Stimulated activated memory B cell treated with anti-CD40 and anti-IgM and Interleukin-4, amounts not matched to agents 10 μg/mL and 1 μg/mL and 100 μg/mL, for 72 hours (primary cell): ENCODE measurements around the gene EPB41L5.
A peak's percentile ranks its signal among the peaks of the same experiment; 100 is the strongest.
"Not testable (repeated sequence)": the region's sequence is repeated elsewhere in the genome, so short reads cannot be mapped to it uniquely, and the experiment has no call there.

Experiments used
- ATAC-seq: fragments of 150-1000 bp; cut with Tn5 transposase; 2 replicates; pipeline ENCODE4 v1.10.0; 2021
- H3K27ac Mint-ChIP-seq: one replicate; pipeline ENCODE4 v1.8.0; 2022; ENCODE audit warnings: mild to moderate bottlenecking, mixed read lengths
- H3K27me3 Mint-ChIP-seq: one replicate; pipeline ENCODE4 v1.8.0; 2022; ENCODE audit warnings: mixed read lengths
- H3K36me3 Mint-ChIP-seq: one replicate; pipeline ENCODE4 v1.8.0; 2022; ENCODE audit warnings: mixed read lengths
- H3K4me1 Mint-ChIP-seq: one replicate; pipeline ENCODE4 v1.8.0; 2022; ENCODE audit warnings: mixed read lengths
- H3K4me3 Mint-ChIP-seq: one replicate; pipeline ENCODE4 v1.8.0; 2022; ENCODE audit warnings: mild to moderate bottlenecking, moderate library complexity, mixed read lengths
- H3K9me3 Mint-ChIP-seq: one replicate; pipeline ENCODE4 v1.8.0; 2022; ENCODE audit warnings: mixed read lengths

Gene EPB41L5

DNA sequence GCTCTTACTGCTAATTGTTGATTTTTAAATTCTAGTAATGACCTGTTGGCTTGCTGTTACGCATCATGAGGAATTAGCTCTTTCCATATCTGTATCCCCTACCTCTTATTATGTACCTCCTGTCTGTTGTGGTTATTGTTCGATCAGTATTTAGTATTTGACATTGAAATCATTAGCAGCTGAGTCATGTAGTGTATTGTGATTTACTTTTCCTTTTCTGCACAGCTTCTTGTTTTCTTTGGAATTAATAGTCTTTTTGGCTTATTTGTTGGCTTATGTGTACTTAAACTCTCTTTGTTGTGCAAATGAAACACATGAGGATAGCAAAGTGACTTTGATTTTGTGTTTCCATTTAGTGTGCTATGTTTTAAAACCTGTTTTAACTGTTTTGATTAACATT lies 4.3 kb downstream of the EPB41L5 start:
- Mint-ChIP-seq H3K4me1 (peaks cover 22% of the 10 kb centered on the region), H3K27ac (no peak overlapping the region)
- ATAC-seq = no peak

DNA sequence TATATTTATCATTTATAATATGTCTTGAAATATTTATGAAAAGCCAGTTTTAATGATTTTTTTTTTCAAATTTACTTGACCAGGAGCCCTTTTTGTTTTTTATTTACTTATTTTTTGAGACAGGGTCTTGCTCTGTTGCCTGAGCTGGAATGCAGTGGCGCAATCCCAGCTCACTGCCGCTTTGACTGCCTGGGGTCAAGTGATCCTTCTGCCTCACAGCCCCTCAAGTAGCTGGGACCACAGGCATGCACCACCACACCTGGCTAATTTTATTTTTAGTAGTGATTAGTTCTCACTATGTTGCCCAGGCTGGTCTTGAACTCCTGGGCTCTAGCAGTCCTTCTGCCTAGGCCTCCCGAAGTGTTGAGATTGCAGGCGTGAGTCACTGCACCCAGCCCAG lies 5.7 kb downstream of the EPB41L5 start:
- no peak overlapping the region for H3K4me3 Mint-ChIP-seq
- peaks cover 2% of the 10 kb centered on the region for H3K9me3 Mint-ChIP-seq
- peaks cover 16% of the 10 kb centered on the region for H3K4me1 Mint-ChIP-seq
- no peaks in the 10 kb centered on the region for H3K27me3 Mint-ChIP-seq
- H3K36me3 Mint-ChIP-seq = peaks cover 33% of the 10 kb centered on the region
- ATAC-seq = no peak
- H3K27ac Mint-ChIP-seq = no peak overlapping the region

More for the DNA sequence above, 4.3 kb downstream of the EPB41L5 start:
- no peak overlapping the region for H3K4me3 Mint-ChIP-seq
- H3K27me3 Mint-ChIP-seq = no peaks in the 10 kb centered on the region
- H3K9me3 Mint-ChIP-seq = no peaks in the 10 kb centered on the region
- H3K36me3 Mint-ChIP-seq = peaks cover 20% of the 10 kb centered on the region

DNA sequence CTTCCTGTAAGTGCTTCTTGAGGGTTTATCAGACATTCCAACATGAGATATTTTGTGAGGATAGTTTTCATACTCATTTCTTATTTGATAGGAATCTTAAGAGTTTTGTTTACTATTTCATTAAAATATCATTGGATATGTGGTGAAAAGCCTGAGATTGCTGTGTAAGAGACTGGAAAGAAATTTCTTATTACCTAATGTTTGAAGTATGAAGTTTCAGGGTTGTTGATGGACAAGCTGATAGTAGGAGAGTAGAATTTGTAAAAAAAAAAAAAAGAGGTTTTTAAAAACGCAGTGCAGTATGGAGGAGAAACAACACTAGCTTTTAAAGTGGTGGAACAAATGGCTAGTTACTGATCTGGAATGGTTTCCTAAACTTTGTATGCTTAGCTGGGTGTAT lies 7.7 kb downstream of the EPB41L5 start:
- no peak for ATAC-seq
- Mint-ChIP-seq H3K4me3 (no peak overlapping the region), H3K4me1 (peaks cover 7% of the 10 kb centered on the region), H3K27ac (no peak overlapping the region), H3K27me3 (no peaks in the 10 kb centered on the region), H3K36me3 (peaks cover 53% of the 10 kb centered on the region), H3K9me3 (peaks cover 8% of the 10 kb centered on the region)

DNA sequence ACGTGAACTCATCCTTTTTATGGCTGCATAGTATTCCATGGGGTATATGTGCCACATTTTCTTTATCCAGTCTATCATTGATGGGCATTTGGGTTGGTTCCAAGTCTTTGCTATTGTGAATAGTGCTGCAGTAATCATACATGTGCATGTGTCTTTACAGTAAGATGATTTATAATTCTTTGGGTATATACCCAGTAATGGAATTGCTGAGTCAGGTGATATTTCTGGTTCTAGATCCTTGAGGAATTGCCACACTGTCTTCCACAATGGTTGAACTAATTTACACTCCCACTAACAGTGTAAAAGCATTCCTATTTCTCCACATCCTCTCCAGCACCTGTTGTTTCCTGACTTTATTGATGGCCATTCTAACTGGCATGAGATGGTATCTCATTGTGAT lies 9.6 kb downstream of the EPB41L5 start:
- peaks cover 62% of the 10 kb centered on the region for H3K36me3 Mint-ChIP-seq
- ATAC-seq, H3K27ac Mint-ChIP-seq, H3K9me3 Mint-ChIP-seq, H3K27me3 Mint-ChIP-seq, H3K4me3 Mint-ChIP-seq, H3K4me1 Mint-ChIP-seq: not testable (repeated sequence)

- Mint-ChIP-seq H3K4me3 (no peak overlapping the region), H3K27ac (no peak overlapping the region), H3K27me3 (no peaks in the 10 kb centered on the region), H3K36me3 (peaks cover 48% of the 10 kb centered on the region), H3K9me3 (peaks cover 8% of the 10 kb centered on the region), H3K4me1 (no peaks in the 10 kb centered on the region)
- ATAC-seq = no peak
Measured at GRCh38 chr2:120026890-120027289, 14.0 kb downstream of the EPB41L5 start.

GRCh38 chr2:120028795-120029194 lies 15.9 kb downstream of the EPB41L5 start:
- no peaks in the 10 kb centered on the region for H3K27me3 Mint-ChIP-seq
- no peaks in the 10 kb centered on the region for H3K4me1 Mint-ChIP-seq
- H3K9me3 Mint-ChIP-seq = peaks cover 4% of the 10 kb centered on the region
- no peak for ATAC-seq
- H3K27ac Mint-ChIP-seq = no peak overlapping the region
- no peak overlapping the region for H3K4me3 Mint-ChIP-seq
- H3K36me3 Mint-ChIP-seq = peaks cover 31% of the 10 kb centered on the region

DNA sequence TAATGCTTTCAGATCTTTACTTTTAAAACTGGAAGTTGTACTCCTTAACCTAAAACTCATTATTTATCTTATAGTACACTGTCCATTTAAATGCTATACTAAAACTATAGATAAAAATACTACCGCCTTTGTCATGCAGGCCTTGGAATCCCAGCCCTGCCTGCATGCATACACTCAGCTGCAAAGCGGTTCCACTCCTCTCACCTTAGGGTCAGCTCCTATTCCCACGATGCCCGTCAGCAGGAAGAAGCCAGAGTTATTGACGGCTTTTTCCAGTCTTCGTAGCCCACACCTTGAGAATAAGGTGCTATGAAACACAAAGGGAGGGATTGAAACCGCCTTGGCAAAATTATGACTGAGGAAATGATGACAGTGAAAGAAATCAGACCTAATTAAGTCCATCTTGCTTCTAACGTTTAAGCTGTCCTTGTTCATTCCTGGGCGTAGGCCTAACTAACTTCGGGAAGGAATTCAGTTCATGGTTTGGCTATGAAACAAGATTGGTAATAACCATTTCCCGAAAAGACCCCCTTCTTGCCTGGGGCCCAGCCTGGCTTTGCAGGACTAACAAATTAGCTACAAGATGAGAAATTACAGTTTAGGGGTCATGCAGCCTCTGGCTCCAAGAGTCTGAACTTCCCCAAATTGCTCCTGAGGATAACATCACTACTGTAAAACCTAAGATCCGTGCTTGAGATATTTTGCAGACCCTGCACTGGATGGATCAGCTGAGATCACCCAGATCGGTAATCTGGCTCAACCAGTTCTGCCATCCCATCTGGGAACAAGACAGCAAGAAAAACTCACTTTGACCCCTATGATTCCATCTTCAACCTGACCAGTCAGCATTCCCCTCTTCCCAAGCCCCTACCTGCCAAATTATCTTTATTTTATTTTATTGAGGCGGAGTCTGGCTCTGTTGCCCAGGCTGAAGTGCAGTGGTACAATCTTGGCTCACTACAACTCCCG lies 17.1 kb downstream of the EPB41L5 start:
- Mint-ChIP-seq H3K36me3 (peaks cover 20% of the 10 kb centered on the region), H3K9me3 (peaks cover 3% of the 10 kb centered on the region), H3K4me1 (no peaks in the 10 kb centered on the region), H3K27ac (no peak overlapping the region), H3K4me3 (no peak overlapping the region), H3K27me3 (no peaks in the 10 kb centered on the region)
- no peak for ATAC-seq

- no peaks in the 10 kb centered on the region for H3K9me3 Mint-ChIP-seq
- no peak for ATAC-seq
- H3K4me3 Mint-ChIP-seq = no peak overlapping the region
- no peaks in the 10 kb centered on the region for H3K27me3 Mint-ChIP-seq
- no peaks in the 10 kb centered on the region for H3K4me1 Mint-ChIP-seq
- peaks cover 7% of the 10 kb centered on the region for H3K36me3 Mint-ChIP-seq
- H3K27ac Mint-ChIP-seq = no peak overlapping the region
Measured at GRCh38 chr2:120032297-120032696, 19.4 kb downstream of the EPB41L5 start.

DNA sequence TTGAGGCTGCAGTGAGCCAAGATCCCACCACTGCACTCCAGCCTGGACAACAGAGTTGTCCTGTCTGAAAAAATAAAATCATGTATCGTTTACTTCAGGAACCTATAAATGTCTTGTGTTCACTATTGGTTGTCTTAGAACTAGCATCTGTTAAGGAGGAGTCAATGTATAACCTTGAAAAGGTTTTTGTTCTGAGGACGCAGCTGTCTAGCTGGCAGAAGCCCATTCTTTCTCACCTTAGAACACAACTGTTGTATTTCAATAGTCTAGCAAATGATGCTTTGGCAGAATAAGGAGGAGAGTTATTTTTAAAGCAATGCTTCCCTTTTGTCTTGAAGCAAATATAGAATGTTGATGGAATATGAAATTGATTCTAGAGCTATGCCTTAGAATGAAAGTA lies 21.1 kb downstream of the EPB41L5 start:
- Mint-ChIP-seq H3K4me1 (peaks cover 4% of the 10 kb centered on the region), H3K27me3 (no peaks in the 10 kb centered on the region), H3K4me3 (no peak overlapping the region), H3K9me3 (peaks cover 3% of the 10 kb centered on the region), H3K36me3 (peaks cover 9% of the 10 kb centered on the region), H3K27ac (no peak overlapping the region)
- no peak for ATAC-seq

GRCh38 chr2:120034621-120035020 lies 21.7 kb downstream of the EPB41L5 start:
- H3K27ac Mint-ChIP-seq = no peak overlapping the region
- peaks cover 5% of the 10 kb centered on the region for H3K9me3 Mint-ChIP-seq
- peaks cover 13% of the 10 kb centered on the region for H3K36me3 Mint-ChIP-seq
- H3K4me1 Mint-ChIP-seq = peaks cover 9% of the 10 kb centered on the region
- no peaks in the 10 kb centered on the region for H3K27me3 Mint-ChIP-seq
- no peak for ATAC-seq
- no peak overlapping the region for H3K4me3 Mint-ChIP-seq

DNA sequence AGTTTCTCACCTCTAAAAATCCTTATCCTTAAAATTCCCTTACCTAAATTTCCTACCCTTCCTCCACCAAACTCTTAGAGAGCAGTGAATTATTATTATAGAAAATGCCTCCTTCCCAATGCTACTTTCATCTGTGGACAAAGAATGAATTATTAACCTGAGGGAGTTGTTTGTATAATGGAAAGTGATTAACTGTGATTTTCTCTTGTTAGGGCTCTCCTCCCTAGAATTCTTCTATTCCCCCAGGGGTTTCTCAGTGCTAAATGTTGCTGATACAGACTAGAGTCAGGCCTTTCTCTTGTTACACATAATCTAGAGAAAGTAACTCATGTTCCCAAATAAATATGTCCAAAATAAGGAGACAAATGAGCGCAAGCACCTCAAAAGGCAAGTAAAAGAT lies 23.3 kb downstream of the EPB41L5 start:
- Mint-ChIP-seq H3K27ac (no peak overlapping the region), H3K9me3 (peaks cover 5% of the 10 kb centered on the region), H3K4me3 (no peak overlapping the region), H3K27me3 (no peaks in the 10 kb centered on the region), H3K4me1 (peaks cover 9% of the 10 kb centered on the region), H3K36me3 (peaks cover 8% of the 10 kb centered on the region)
- ATAC-seq = no peak

- H3K27ac Mint-ChIP-seq = no peak overlapping the region
- ATAC-seq = no peak
- peaks cover 16% of the 10 kb centered on the region for H3K36me3 Mint-ChIP-seq
- H3K4me1 Mint-ChIP-seq = peaks cover 18% of the 10 kb centered on the region
- no peak overlapping the region for H3K4me3 Mint-ChIP-seq
- H3K27me3 Mint-ChIP-seq = no peaks in the 10 kb centered on the region
- peaks cover 5% of the 10 kb centered on the region for H3K9me3 Mint-ChIP-seq
Measured at GRCh38 chr2:120037995-120038541, 25.2 kb downstream of the EPB41L5 start.

- Mint-ChIP-seq H3K36me3 (peaks cover 40% of the 10 kb centered on the region), H3K9me3 (peaks cover 5% of the 10 kb centered on the region), H3K27ac (no peak overlapping the region), H3K27me3 (no peaks in the 10 kb centered on the region), H3K4me3 (no peak overlapping the region), H3K4me1 (peaks cover 29% of the 10 kb centered on the region)
- no peak for ATAC-seq
Measured at GRCh38 chr2:120042359-120042758, 29.5 kb downstream of the EPB41L5 start.

DNA sequence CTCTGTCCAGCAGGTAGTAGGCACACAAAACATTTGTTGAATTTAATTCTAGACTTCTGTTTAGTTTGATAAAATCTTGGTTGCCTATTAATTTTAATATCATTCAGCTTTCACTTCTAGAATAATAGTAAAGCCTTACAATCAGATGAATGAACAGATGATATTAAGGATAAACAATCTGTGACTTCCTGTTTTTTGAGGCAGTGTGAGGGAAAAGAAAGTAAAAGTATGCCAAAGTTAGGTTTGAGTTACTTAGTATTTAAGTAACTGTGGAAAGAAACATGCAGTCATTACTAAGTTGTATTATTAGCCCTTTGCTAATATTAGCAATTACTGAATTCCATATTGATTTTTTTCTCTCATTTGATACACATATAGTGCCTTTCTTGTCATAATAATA lies 31.5 kb downstream of the EPB41L5 start:
- no peak overlapping the region for H3K4me3 Mint-ChIP-seq
- peaks cover 22% of the 10 kb centered on the region for H3K4me1 Mint-ChIP-seq
- H3K27ac Mint-ChIP-seq = peak overlapping the region; percentile 35
- ATAC-seq = no peak
- peaks cover 1% of the 10 kb centered on the region for H3K9me3 Mint-ChIP-seq
- no peaks in the 10 kb centered on the region for H3K27me3 Mint-ChIP-seq
- H3K36me3 Mint-ChIP-seq = peaks cover 52% of the 10 kb centered on the region

DNA sequence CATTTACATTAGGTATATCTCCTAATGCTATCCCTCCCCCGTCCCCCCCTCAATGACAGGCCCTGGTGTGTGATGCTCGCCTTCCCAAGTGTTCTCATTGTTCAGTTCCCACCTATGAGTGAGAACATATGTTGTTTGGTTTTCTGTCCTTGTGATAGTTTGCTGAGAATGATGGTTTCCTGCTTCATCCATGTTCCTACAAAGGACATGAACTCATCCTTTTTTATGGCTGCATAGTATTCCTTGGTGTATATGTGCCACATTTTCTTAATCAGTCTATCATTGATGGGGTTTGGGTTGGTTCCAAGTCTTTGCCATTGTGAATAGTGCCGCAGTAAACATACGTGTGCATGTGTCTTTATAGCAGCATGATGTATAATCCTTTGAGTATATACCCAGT lies 32.9 kb downstream of the EPB41L5 start:
- Mint-ChIP-seq H3K36me3 (peaks cover 65% of the 10 kb centered on the region), H3K4me1 (peaks cover 20% of the 10 kb centered on the region)
- not testable (repeated sequence) for ATAC-seq, H3K4me3 Mint-ChIP-seq, H3K9me3 Mint-ChIP-seq, H3K27ac Mint-ChIP-seq, H3K27me3 Mint-ChIP-seq

DNA sequence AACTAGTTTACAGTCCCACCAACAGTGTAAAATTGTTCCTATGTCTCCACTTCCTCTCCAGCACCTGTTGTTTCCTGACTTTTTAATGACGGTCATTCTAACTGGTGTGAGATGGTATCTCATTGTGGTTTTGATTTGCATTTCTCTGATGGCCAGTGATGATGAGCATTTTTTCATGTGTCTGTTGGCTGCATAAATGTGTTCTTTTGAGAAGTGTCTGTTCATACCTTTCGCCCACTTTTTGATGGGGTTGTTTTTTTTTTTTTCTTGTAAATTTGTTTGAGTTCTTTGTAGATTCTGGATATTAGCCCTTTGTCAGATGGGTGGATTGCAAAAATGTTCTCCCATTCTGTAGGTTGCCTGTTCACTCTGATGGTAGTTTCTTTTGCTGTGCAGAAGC lies 33.4 kb downstream of the EPB41L5 start:
- peaks cover 70% of the 10 kb centered on the region for H3K36me3 Mint-ChIP-seq
- H3K9me3 Mint-ChIP-seq, H3K27ac Mint-ChIP-seq, H3K4me3 Mint-ChIP-seq, H3K27me3 Mint-ChIP-seq, ATAC-seq: not testable (repeated sequence)
- peaks cover 20% of the 10 kb centered on the region for H3K4me1 Mint-ChIP-seq
